Measurements from ENCODE around the gene NUDCD3.

The NUDCD3 gene

GRCh38 chr7:44488955-44489354 lies 1.5 kb downstream of the NUDCD3 start:
- H3K4me3 ChIP-seq (ENCODE audit: low read depth, low read length): peak overlapping the region; percentile 74
- no peak for DNase-seq (ENCODE audit: low read depth)
- TF ChIP-seq CTCF (IDR thresholded peaks at IDR 0.05; ENCODE audit: insufficient read depth, low read depth, low read length, missing control alignments): no peak

- H3K4me3 ChIP-seq (ENCODE audit: low read depth, low read length): no peak overlapping the region
- TF ChIP-seq CTCF (IDR thresholded peaks at IDR 0.05; ENCODE audit: insufficient read depth, low read depth, low read length, missing control alignments): no peak
- no peak for DNase-seq (ENCODE audit: low read depth)
These were observed 3.8 kb downstream of the NUDCD3 start for GRCh38 chr7:44486693-44487092.

- TF ChIP-seq CTCF (IDR thresholded peaks at IDR 0.05; ENCODE audit: insufficient read depth, low read depth, low read length, missing control alignments): no peak
- DNase-seq (ENCODE audit: low read depth): no peak
- H3K4me3 ChIP-seq (ENCODE audit: low read depth, low read length): no peak overlapping the region
These were observed 4.5 kb downstream of the NUDCD3 start for GRCh38 chr7:44486001-44486400.

- no peak overlapping the region for H3K4me3 ChIP-seq (ENCODE audit: low read depth, low read length)
- TF ChIP-seq CTCF (IDR thresholded peaks at IDR 0.05; ENCODE audit: insufficient read depth, low read depth, low read length, missing control alignments): no peak
- DNase-seq (ENCODE audit: low read depth): no peak
These were observed 5.8 kb downstream of the NUDCD3 start for GRCh38 chr7:44484482-44485313.

GRCh38 chr7:44482502-44483485 lies 7.7 kb downstream of the NUDCD3 start:
- TF ChIP-seq CTCF (IDR thresholded peaks at IDR 0.05; ENCODE audit: insufficient read depth, low read depth, low read length, missing control alignments): no peak
- DNase-seq (ENCODE audit: low read depth): no peak
- H3K4me3 ChIP-seq (ENCODE audit: low read depth, low read length): no peak overlapping the region

GRCh38 chr7:44477938-44478337 lies 12.5 kb downstream of the NUDCD3 start:
- no peak for TF ChIP-seq CTCF (IDR thresholded peaks at IDR 0.05; ENCODE audit: insufficient read depth, low read depth, low read length, missing control alignments)
- H3K4me3 ChIP-seq (ENCODE audit: low read depth, low read length): no peak overlapping the region

More at GRCh38 chr7:44477938-44478337, 12.5 kb downstream of the NUDCD3 start:
- DNase-seq (ENCODE audit: low read depth): no peak
